ENCODE results near the gene TBC1D17.

DNA sequence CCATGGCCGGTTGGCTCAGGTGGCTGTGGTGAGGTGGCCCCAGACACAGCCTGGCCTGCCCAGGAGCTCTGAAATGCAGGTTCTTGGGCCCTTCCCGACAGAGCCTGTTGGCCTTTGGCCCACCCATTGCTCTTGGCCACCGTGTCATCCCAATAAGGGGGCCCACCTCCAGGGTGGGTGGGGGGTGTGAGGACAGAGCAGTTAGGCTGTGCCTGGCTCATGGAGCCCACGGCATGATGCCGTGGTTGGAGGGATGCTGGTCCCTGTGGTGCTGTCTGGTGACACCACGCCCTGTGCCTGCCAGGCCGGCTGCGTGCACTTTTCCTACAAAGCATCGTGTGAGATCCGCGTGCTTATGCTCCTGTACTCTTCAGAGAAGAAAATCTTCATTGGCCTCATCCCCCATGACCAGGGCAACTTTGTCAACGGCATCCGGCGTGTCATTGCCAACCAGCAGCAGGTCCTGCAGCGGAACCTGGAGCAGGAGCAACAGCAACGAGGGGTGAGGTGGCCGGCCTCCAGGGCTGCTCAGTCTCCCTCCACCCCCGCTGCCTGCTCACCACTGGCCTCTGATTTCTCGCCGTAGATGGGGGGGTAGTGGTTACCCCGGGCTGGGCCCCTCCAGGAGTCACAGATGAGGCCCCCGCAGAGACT, 17.7 kb upstream of the TBC1D17 start:
- TF ChIP-seq, protein P1, sequence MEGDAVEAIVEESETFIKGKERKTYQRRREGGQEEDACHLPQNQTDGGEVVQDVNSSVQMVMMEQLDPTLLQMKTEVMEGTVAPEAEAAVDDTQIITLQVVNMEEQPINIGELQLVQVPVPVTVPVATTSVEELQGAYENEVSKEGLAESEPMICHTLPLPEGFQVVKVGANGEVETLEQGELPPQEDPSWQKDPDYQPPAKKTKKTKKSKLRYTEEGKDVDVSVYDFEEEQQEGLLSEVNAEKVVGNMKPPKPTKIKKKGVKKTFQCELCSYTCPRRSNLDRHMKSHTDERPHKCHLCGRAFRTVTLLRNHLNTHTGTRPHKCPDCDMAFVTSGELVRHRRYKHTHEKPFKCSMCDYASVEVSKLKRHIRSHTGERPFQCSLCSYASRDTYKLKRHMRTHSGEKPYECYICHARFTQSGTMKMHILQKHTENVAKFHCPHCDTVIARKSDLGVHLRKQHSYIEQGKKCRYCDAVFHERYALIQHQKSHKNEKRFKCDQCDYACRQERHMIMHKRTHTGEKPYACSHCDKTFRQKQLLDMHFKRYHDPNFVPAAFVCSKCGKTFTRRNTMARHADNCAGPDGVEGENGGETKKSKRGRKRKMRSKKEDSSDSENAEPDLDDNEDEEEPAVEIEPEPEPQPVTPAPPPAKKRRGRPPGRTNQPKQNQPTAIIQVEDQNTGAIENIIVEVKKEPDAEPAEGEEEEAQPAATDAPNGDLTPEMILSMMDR (conservative IDR thresholded peaks at IDR 0.05), result no peak
- no peak for TF ChIP-seq ZFX (IDR thresholded peaks at IDR 0.05)

All from C4-2B (cell line).